Caki2 (cell line): Measurements from ENCODE around the gene ABLIM1. TPM values are rescaled to one million over a fixed set of nuclear protein-coding genes. Genes with fewer than 3 reads are reported as not detected.

Source experiments
- DNase-seq: peaks from one replicate; pipeline ENCODE4 v3.0.0-alpha.2; 2015; ENCODE audit warnings: low read depth
- in situ Hi-C: cut with HindIII; loops from 2 replicates; pipeline ENCODE4 v1.10.0; 2016; ENCODE audit warnings: low sequenced_read_pairs, low pct_unique_long_range_greater_than_20kb, mixed read lengths
- total RNA-seq: library from RNA; depleted of rRNA; stranded (reverse); fragments of >200 nt; shearing (Covaris generic); gene quantifications from 2 replicates; pipeline ENCODE4 v1.2.3, GENCODE V29; 2014; ENCODE audit warnings: low replicate concordance

The ABLIM1 gene
- total RNA-seq, 1 experiment from 2014 or later, result 2.2 TPM

- DNase-seq, result no peak
- in situ Hi-C loops, result no loop called here
These were observed 185.2 kb downstream of the ABLIM1 start for GRCh38 chr10:114472877-114473253.

- DNase-seq, result no peak
These were observed 185.9 kb downstream of the ABLIM1 start for GRCh38 chr10:114471906-114472876.

GRCh38 chr10:114470956-114471905 lies 186.8 kb downstream of the ABLIM1 start:
- peak; percentile 27 for DNase-seq
- in situ Hi-C loops, result no loop called here

More at GRCh38 chr10:114471906-114472876, 185.9 kb downstream of the ABLIM1 start:
- in situ Hi-C loops, result no loop called here

GRCh38 chr10:114470361-114470760 lies 187.7 kb downstream of the ABLIM1 start:
- DNase-seq, result no peak
- in situ Hi-C loops, result no loop called here

- DNase-seq, result peak; percentile 27
- in situ Hi-C loops, result no loop called here
These were observed 199.1 kb downstream of the ABLIM1 start for GRCh38 chr10:114458955-114459354.

- in situ Hi-C loops, result no loop called here
- DNase-seq, result no peak
These were observed 199.7 kb downstream of the ABLIM1 start for GRCh38 chr10:114458216-114458920.

- no peak for DNase-seq
- in situ Hi-C loops, result no loop called here
These were observed 204.5 kb downstream of the ABLIM1 start for GRCh38 chr10:114453576-114453975.

GRCh38 chr10:114448897-114449296 lies 209.2 kb downstream of the ABLIM1 start:
- no peak for DNase-seq
- in situ Hi-C loops, result no loop called here

- in situ Hi-C loops, result no loop called here
- no peak for DNase-seq
These were observed 212.7 kb downstream of the ABLIM1 start for GRCh38 chr10:114445332-114445731.

GRCh38 chr10:114444819-114445218 lies 213.3 kb downstream of the ABLIM1 start:
- DNase-seq, result no peak
- in situ Hi-C loops, result no loop called here

GRCh38 chr10:114442091-114442630 lies 215.9 kb downstream of the ABLIM1 start:
- DNase-seq, result no peak
- in situ Hi-C loops, result no loop called here

GRCh38 chr10:114441107-114441506 lies 217.0 kb downstream of the ABLIM1 start:
- DNase-seq, result no peak
- in situ Hi-C loops, result no loop called here

GRCh38 chr10:114437473-114438292 lies 220.4 kb downstream of the ABLIM1 start:
- in situ Hi-C loops, result no loop called here
- DNase-seq, result peak; percentile 25

- DNase-seq, result no peak
- in situ Hi-C loops, result no loop called here
These were observed 221.1 kb downstream of the ABLIM1 start for GRCh38 chr10:114436941-114437340.

- in situ Hi-C loops, result no loop called here
- DNase-seq, result no peak
These were observed 225.4 kb downstream of the ABLIM1 start for GRCh38 chr10:114432566-114433093.

GRCh38 chr10:114431414-114432135 lies 226.5 kb downstream of the ABLIM1 start:
- in situ Hi-C loops, result no loop called here
- no peak for DNase-seq
